Activated naive CD4-positive, alpha-beta T cell treated with anti-CD3 and anti-CD28 coated beads for 36 hours (primary cell): ENCODE data around the gene ZMYND12. TPM values are rescaled to one million over a fixed set of nuclear protein-coding genes. Genes with fewer than 3 reads are reported as not detected.
"Not testable (repeated sequence)": the region's sequence is repeated elsewhere in the genome, so short reads cannot be mapped to it uniquely, and the experiment has no call there.

Experiments used
- CTCF ChIA-PET: fragments of 350-600 bp; sonication (Branson Sonifier 250); formaldehyde crosslinking; loops from one replicate; lab custom pipeline; 2021; ENCODE audit warnings: antibody characterized with exemption; lab: Charles Lee
- DNase-seq: peaks from one replicate; pipeline ENCODE4 v3.0.0-alpha.2; 2020
- H3K27ac Mint-ChIP-seq: one replicate; pipeline ENCODE4 v1.8.0; 2021; ENCODE audit warnings: mild to moderate bottlenecking, mixed read lengths
- H3K27me3 Mint-ChIP-seq: one replicate; pipeline ENCODE4 v1.8.0; 2021; ENCODE audit warnings: low read depth, mixed read lengths
- H3K36me3 Mint-ChIP-seq: one replicate; pipeline ENCODE4 v1.8.0; 2021; ENCODE audit warnings: low read depth, mixed read lengths
- H3K4me1 Mint-ChIP-seq: one replicate; pipeline ENCODE4 v1.8.0; 2021; ENCODE audit warnings: low read depth, mixed read lengths
- H3K4me3 Mint-ChIP-seq: one replicate; pipeline ENCODE4 v1.8.0; 2021; ENCODE audit warnings: mild to moderate bottlenecking, moderate library complexity, mixed read lengths
- H3K9me3 Mint-ChIP-seq: one replicate; pipeline ENCODE4 v1.8.0; 2021; ENCODE audit warnings: mixed read lengths
- intact Hi-C: fragments of 100-400 bp; cut with micrococcal nuclease; formaldehyde crosslinking; loops from one replicate; pipeline ENCODE4 v1.15.1; 2023
- total RNA-seq, 2 experiments: library from RNA; stranded (reverse); gene quantifications; one replicate each; pipeline ENCODE4 v1.2.3, GENCODE V29; 2021

ZMYND12 gene, protein sequence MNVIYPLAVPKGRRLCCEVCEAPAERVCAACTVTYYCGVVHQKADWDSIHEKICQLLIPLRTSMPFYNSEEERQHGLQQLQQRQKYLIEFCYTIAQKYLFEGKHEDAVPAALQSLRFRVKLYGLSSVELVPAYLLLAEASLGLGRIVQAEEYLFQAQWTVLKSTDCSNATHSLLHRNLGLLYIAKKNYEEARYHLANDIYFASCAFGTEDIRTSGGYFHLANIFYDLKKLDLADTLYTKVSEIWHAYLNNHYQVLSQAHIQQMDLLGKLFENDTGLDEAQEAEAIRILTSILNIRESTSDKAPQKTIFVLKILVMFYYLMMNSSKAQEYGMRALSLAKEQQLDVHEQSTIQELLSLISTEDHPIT
- under 1 TPM; 0.74 to 0.76 TPM for total RNA-seq

DNA sequence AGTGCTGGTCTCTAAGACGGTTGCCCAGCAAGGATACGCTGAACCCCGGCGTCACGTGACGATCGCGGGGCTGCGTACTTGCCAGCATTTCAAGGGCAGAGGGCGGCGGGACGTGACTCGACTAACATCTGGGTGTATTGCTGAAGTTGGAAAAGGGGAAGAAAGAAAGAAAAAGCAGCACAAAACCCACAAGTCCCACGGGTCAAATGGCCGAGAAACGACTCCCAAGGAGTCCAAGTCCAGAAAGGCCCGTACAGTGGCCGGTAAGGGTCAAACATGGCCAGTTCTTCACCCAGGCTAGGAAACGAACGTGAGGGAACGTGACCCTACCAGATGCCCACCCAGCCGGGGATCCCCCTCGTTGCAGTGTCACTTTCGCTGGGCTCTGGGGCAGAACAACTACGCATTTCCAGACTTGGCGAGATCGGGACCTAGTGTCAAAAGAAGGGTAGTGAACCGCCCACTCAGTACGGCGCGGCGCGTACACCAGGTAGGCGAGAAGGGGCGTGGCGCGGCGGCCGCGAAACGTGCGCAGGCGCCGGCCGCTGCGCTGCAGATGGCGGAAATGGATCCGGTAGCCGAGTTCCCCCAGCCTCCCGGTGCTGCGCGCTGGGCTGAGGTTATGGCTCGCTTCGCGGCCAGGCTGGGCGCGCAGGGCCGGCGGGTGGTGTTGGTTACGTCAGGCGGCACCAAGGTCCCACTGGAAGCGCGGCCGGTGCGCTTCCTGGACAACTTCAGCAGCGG is at the start of gene ZMYND12, which contains the start of gene PPCS:
Gene ZMYND12 (minus strand): TSS at position 13 of the 744 bp plus-strand sequence. CDS start 25 bp downstream, outside the sequence.
Gene PPCS (plus strand): TSS at position 534 of the 744 bp plus-strand sequence. CDS start 23 bp downstream, at position 557.
- DNase-seq, result peak; percentile 94
- Mint-ChIP-seq H3K27me3 (no peaks in the 10 kb centered on the region), H3K27ac (peak within 1 kb of the TSS; percentile 94), H3K4me3 (peak within 1 kb of the TSS; percentile 95), H3K36me3 (peaks cover 32% of the 10 kb centered on the region), H3K9me3 (no peaks in the 10 kb centered on the region), H3K4me1 (peaks cover 23% of the 10 kb centered on the region)
- intact Hi-C loops, result loop anchor here (2.0 to 10.0 kb wide), 5 partner anchors 63 to 1761 kb away; partner anchors contain the start of genes C1orf50, FOXJ3, NFYC and P3H1
- CTCF ChIA-PET, result interaction anchor here (1.2 to 1.3 kb wide), 2 partner anchors 118 to 283 kb away, joined by 4 to 5 read pairs; no protein-coding TSS in a partner anchor

- no peaks in the 10 kb centered on the region for H3K27me3 Mint-ChIP-seq
- CTCF ChIA-PET, result no interaction called here
- DNase-seq, result no peak
- H3K4me3 Mint-ChIP-seq, result no peak overlapping the region
- intact Hi-C loops, result no loop called here
- H3K36me3 Mint-ChIP-seq, result peaks cover 46% of the 10 kb centered on the region
- H3K27ac Mint-ChIP-seq, result no peak overlapping the region
- peaks cover 27% of the 10 kb centered on the region for H3K9me3 Mint-ChIP-seq
- H3K4me1 Mint-ChIP-seq, result no peaks in the 10 kb centered on the region
These were observed 48.8 kb upstream of the ZMYND12 start for GRCh38 chr1:42504535-42505128.

GRCh38 chr1:42502031-42502430 is 46.2 kb upstream of the ZMYND12 start:
- intact Hi-C loops, H3K27me3 Mint-ChIP-seq, DNase-seq, H3K27ac Mint-ChIP-seq, CTCF ChIA-PET, H3K4me1 Mint-ChIP-seq, H3K4me3 Mint-ChIP-seq: not testable (repeated sequence)
- H3K9me3 Mint-ChIP-seq, result peaks cover 21% of the 10 kb centered on the region
- peaks cover 34% of the 10 kb centered on the region for H3K36me3 Mint-ChIP-seq

DNA sequence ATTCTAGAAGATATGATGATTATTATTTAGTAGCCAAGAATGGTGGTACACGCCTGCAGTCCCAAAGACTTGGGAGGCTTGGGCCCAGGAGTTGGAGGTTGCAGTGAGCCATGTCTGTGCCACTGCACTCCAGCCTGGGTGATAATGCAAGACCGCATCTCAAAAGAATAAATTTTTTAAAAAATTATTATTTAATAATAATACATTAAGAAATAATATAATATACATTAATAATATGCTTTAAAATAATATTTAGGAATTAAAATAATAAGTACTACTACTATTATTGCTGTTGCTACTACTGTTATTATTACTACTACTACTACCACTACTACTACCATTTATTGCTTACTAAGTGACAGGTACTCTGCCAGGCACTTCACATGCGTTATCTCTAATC is 34.4 kb upstream of the ZMYND12 start:
- Mint-ChIP-seq H3K27me3 (no peaks in the 10 kb centered on the region), H3K4me1 (no peaks in the 10 kb centered on the region), H3K9me3 (peaks cover 4% of the 10 kb centered on the region), H3K27ac (no peak overlapping the region), H3K36me3 (peaks cover 10% of the 10 kb centered on the region), H3K4me3 (no peak overlapping the region)
- intact Hi-C loops, result no loop called here
- no peak for DNase-seq
- CTCF ChIA-PET, result no interaction called here

DNA sequence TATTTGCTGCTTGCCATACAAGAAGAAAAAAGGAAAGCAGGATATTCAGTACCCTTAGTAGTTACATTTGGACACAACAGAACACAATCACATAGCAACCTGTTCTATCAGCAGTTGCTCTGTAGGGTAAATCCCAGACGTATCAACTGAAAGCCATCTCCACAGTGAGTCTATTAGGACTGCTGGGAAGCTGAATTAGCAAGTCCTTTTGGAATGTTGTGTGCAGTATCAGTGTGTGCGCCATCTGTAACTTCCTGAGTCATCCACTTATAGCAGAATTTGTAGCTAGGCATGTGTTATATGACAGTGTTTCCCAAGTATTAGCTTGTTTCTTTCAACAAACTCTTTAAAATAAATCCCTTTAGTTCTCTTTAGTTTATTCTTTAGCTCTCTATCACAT is 28.6 kb upstream of the ZMYND12 start:
- intact Hi-C loops, result no loop called here
- Mint-ChIP-seq H3K36me3 (peaks cover 3% of the 10 kb centered on the region), H3K27me3 (no peaks in the 10 kb centered on the region), H3K4me1 (no peaks in the 10 kb centered on the region), H3K4me3 (no peak overlapping the region), H3K9me3 (no peaks in the 10 kb centered on the region), H3K27ac (no peak overlapping the region)
- CTCF ChIA-PET, result no interaction called here
- DNase-seq, result no peak

DNA sequence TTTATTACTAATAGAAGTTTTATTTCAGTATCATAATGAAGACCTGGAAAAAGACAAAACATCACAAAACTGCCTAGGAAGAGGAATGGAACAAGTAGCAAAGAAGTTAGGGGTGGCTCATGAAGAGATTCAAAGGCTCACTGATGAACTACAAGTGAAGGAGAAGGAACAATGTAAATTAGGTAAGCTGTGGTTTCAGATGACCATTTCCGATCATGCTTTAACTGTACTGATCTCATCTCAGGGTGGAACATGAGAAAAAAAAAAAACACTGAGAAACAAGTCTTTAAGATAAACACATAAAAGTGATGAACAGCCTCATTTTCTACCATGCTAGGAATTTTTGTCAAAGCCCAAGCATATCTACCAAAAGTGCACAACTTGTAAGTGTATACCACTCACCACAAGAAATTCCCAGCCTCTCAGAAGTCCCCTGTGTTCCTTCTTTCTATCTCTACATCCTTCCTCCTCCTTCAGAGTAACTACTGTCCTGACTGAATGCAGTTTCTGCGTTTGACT is 26.9 kb upstream of the ZMYND12 start:
- no peaks in the 10 kb centered on the region for H3K27me3 Mint-ChIP-seq
- DNase-seq, result no peak
- no peaks in the 10 kb centered on the region for H3K4me1 Mint-ChIP-seq
- H3K4me3 Mint-ChIP-seq, result no peak overlapping the region
- no peaks in the 10 kb centered on the region for H3K9me3 Mint-ChIP-seq
- intact Hi-C loops, result no loop called here
- CTCF ChIA-PET, result no interaction called here
- peaks cover 3% of the 10 kb centered on the region for H3K36me3 Mint-ChIP-seq
- no peak overlapping the region for H3K27ac Mint-ChIP-seq

- DNase-seq, result no peak
- CTCF ChIA-PET, result interaction anchor here (0.6 to 0.7 kb wide), 2 partner anchors 54 to 205 kb away, joined by 3 read pairs; no protein-coding TSS in a partner anchor
- Mint-ChIP-seq H3K4me1 (no peaks in the 10 kb centered on the region), H3K9me3 (no peaks in the 10 kb centered on the region), H3K36me3 (peaks cover 3% of the 10 kb centered on the region), H3K4me3 (no peak overlapping the region), H3K27me3 (no peaks in the 10 kb centered on the region), H3K27ac (no peak overlapping the region)
- intact Hi-C loops, result no loop called here
These were observed 25.1 kb upstream of the ZMYND12 start for GRCh38 chr1:42480921-42481320.

- intact Hi-C loops, result no loop called here
- H3K27ac Mint-ChIP-seq, result no peak overlapping the region
- DNase-seq, result no peak
- peaks cover 4% of the 10 kb centered on the region for H3K4me1 Mint-ChIP-seq
- H3K4me3 Mint-ChIP-seq, result no peak overlapping the region
- H3K27me3 Mint-ChIP-seq, result no peaks in the 10 kb centered on the region
- peaks cover 3% of the 10 kb centered on the region for H3K36me3 Mint-ChIP-seq
- no peaks in the 10 kb centered on the region for H3K9me3 Mint-ChIP-seq
- CTCF ChIA-PET, result no interaction called here
These were observed 23.8 kb upstream of the ZMYND12 start for GRCh38 chr1:42479621-42480020.

- Mint-ChIP-seq H3K27ac (no peak overlapping the region), H3K4me1 (peaks cover 4% of the 10 kb centered on the region), H3K36me3 (peaks cover 4% of the 10 kb centered on the region), H3K9me3 (no peaks in the 10 kb centered on the region), H3K27me3 (no peaks in the 10 kb centered on the region), H3K4me3 (no peak overlapping the region)
- CTCF ChIA-PET, result interaction anchor here (0.6 kb wide), 1 partner anchor 75 kb away, joined by 4 read pairs; no protein-coding TSS in a partner anchor
- DNase-seq, result no peak
- intact Hi-C loops, result no loop called here
These were observed 22.0 kb upstream of the ZMYND12 start for GRCh38 chr1:42477775-42478174.

DNA sequence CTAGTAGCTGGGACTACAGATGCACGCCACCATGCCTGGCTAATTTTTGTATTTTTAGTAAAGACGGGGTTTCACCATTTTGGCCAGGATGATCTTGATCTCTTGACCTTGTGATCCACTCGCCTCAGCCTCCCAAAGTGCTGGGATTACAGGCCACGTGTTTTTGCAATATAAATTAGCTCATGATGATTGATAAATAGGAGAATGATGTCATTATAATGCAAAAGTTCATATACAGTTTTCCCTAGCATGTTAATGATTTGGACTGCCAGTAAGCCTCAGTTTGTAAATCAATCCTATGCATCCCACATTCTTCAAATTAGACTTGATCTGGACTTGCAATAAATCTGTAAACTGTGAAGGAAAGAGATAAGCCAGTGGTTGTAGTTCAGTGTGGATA is 21.5 kb upstream of the ZMYND12 start:
- H3K36me3 Mint-ChIP-seq, H3K4me3 Mint-ChIP-seq, H3K27me3 Mint-ChIP-seq, CTCF ChIA-PET, H3K9me3 Mint-ChIP-seq, H3K4me1 Mint-ChIP-seq, H3K27ac Mint-ChIP-seq, intact Hi-C loops, DNase-seq: not testable (repeated sequence)

DNA sequence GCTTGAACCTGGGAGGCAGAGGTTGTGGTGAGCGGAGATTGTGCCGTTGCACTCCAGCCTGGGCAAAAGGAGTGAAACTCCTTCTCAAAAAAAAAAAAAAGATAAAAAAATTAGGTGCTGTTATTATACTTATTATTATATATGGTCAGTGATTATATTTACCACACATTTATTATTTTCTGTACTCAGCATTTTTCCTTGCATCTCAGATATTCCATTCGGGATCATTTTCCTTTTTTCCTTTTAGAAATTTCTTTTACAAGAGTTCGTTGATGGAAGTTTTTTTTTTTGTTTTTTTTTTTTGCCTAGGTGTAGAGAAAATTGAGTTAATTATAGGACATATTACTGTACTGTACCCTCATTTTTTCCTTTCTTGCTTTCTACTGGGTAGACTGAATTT is 20.8 kb upstream of the ZMYND12 start:
- Mint-ChIP-seq H3K27ac (no peak overlapping the region), H3K36me3 (peaks cover 2% of the 10 kb centered on the region), H3K9me3 (no peaks in the 10 kb centered on the region), H3K27me3 (no peaks in the 10 kb centered on the region), H3K4me3 (no peak overlapping the region), H3K4me1 (peaks cover 4% of the 10 kb centered on the region)
- CTCF ChIA-PET, result no interaction called here
- intact Hi-C loops, result no loop called here
- no peak for DNase-seq

DNA sequence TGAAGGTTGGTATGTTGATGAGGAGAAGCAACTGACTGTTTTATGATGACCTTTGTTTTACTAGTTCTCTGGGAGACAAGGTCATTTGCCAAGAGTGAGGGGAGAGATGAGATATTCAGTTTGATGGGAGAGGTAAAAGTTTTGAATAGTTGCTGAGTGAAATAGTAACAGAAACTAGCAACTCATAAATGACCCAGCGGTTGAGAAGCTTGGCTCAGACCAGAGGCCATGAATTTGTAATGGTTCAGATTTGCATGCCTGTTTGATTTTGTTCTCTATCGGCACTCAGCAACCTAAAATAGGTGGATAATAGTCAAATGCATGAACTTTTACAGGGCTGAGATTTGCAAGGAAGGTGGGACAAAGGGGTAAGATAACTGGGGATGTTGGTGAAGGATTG is 13.9 kb upstream of the ZMYND12 start:
- Mint-ChIP-seq H3K9me3 (no peaks in the 10 kb centered on the region), H3K36me3 (peaks cover 2% of the 10 kb centered on the region), H3K4me1 (no peaks in the 10 kb centered on the region), H3K27me3 (no peaks in the 10 kb centered on the region), H3K27ac (no peak overlapping the region), H3K4me3 (no peak overlapping the region)
- intact Hi-C loops, result loop anchor here (10.0 kb wide), 1 partner anchor 375 kb away; the partner anchor contains the start of gene ZNF691
- CTCF ChIA-PET, result no interaction called here
- no peak for DNase-seq
